NB4 (cell line): Measurements from ENCODE around the gene ZEB2.

Source experiments
- CTCF ChIP-seq: IDR thresholded peaks from one replicate; pipeline ENCODE4 v1.5.1; 2012; ENCODE audit warnings: low read depth, low read length
- MAX ChIP-seq: IDR thresholded peaks from 2 replicates; pipeline ENCODE4 v1.6.1; 2011; ENCODE audit warnings: low read depth, low read length
- MYC ChIP-seq: IDR thresholded peaks from 2 replicates; pipeline ENCODE4 v1.6.1; 2011; ENCODE audit warnings: low read depth, low read length
- POLR2A ChIP-seq: IDR thresholded peaks from 2 replicates; pipeline ENCODE4 v1.6.1; 2011; ENCODE audit warnings: mild to moderate bottlenecking; ENCODE audit not compliant: insufficient read length; ENCODE audit errors: extremely low read depth

- no peak for TF ChIP-seq CTCF
- TF ChIP-seq MAX = peak; percentile 39; the same call in 1 of the 2 replicates
- no peak for TF ChIP-seq POLR2A
- no peak for TF ChIP-seq MYC
These were observed 113.7 kb downstream of the ZEB2 start for GRCh38 chr2:144405982-144406788.
